Activated CD4-positive, alpha-beta T cell treated with anti-CD3 and anti-CD28 coated beads, Interleukin-2, amount 50 U/mL, for 48 hours (primary cell): Measurements from ENCODE around the gene PKP3.
"Not testable (repeated sequence)": the region's sequence is repeated elsewhere in the genome, so short reads cannot be mapped to it uniquely, and the experiment has no call there.

Experiments used
- DNase-seq, 2 experiments: peaks; one replicate each; pipeline ENCODE4 v3.0.0-alpha.2; 2020

The PKP3 gene

GRCh38 chr11:377883-378500 lies 16.0 kb upstream of the PKP3 start:
- DNase-seq, result no peak

- DNase-seq, result no peak
Observed at GRCh38 chr11:379205-380094, 14.6 kb upstream of the PKP3 start.

GRCh38 chr11:380095-380480 lies 13.9 kb upstream of the PKP3 start:
- no peak for DNase-seq

- DNase-seq, result no peak
Observed at GRCh38 chr11:380491-380890, 13.5 kb upstream of the PKP3 start.

- no peak for DNase-seq
Observed at GRCh38 chr11:380996-381395, 13.0 kb upstream of the PKP3 start.

- DNase-seq, result no peak
Observed at GRCh38 chr11:381501-382072, 12.4 kb upstream of the PKP3 start.

GRCh38 chr11:382081-382629 lies 11.9 kb upstream of the PKP3 start:
- no peak for DNase-seq

- no peak for DNase-seq
Observed at GRCh38 chr11:383431-383830, 10.6 kb upstream of the PKP3 start.

- DNase-seq, result no peak
Observed at GRCh38 chr11:384511-384910, 9.5 kb upstream of the PKP3 start.

GRCh38 chr11:385594-386351 lies 8.2 kb upstream of the PKP3 start:
- DNase-seq, result no peak

- no peak for DNase-seq
Observed at GRCh38 chr11:386483-386882, 7.5 kb upstream of the PKP3 start.

- DNase-seq, result no peak
Observed at GRCh38 chr11:387193-387793, 6.7 kb upstream of the PKP3 start.

- not testable (repeated sequence) for DNase-seq
Observed at GRCh38 chr11:389369-389768, 4.6 kb upstream of the PKP3 start.

GRCh38 chr11:390175-390574 lies 3.8 kb upstream of the PKP3 start:
- no peak for DNase-seq

GRCh38 chr11:391117-392017 lies 2.6 kb upstream of the PKP3 start:
- DNase-seq, result no peak

- DNase-seq, result no peak
Observed at GRCh38 chr11:392102-392777, 1.8 kb upstream of the PKP3 start.

GRCh38 chr11:393219-394033 lies 583 bp upstream of the PKP3 start:
- DNase-seq, result no peak

- no peak for DNase-seq
Observed at GRCh38 chr11:394858-395655, 1.0 kb downstream of the PKP3 start.

- no peak for DNase-seq
Observed at GRCh38 chr11:395866-396265, 1.9 kb downstream of the PKP3 start.
